Measurements from ENCODE around the gene BTBD16.

BTBD16 gene

DNA sequence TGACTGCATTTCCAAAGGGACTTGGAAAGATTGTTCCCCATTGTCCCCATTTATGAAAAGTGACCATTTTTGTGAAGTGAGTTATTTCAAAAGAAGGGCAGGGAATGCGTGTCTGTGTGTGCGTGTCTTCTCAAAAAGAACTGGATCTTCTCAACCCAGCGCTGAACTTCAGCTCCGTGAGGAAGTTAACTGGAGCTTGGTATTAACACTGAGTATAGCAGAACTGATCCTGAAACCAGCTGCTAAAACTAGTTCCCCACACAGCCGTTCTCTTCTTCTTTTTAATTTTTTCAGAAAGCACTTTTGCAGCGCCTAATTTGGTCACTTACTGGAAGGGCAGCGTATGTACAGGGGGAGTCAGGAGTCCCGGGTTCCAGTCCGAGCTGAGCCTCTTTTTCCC, 57.6 kb downstream of the BTBD16 start:
- DNase-seq (ENCODE audit: low spot score), result no peak
- no peak for TF ChIP-seq CTCF (IDR thresholded peaks at IDR 0.05; ENCODE audit: extremely low read depth, missing control alignments)

GRCh38 chr10:122329416-122329815, 58.3 kb downstream of the BTBD16 start:
- no peak for TF ChIP-seq CTCF (IDR thresholded peaks at IDR 0.05; ENCODE audit: extremely low read depth, missing control alignments)
- no peak for DNase-seq (ENCODE audit: low spot score)

- TF ChIP-seq CTCF (IDR thresholded peaks at IDR 0.05; ENCODE audit: extremely low read depth, missing control alignments), result no peak
- DNase-seq (ENCODE audit: low spot score), result no peak
Observed at GRCh38 chr10:122331100-122331499, 60.0 kb downstream of the BTBD16 start.

DNA sequence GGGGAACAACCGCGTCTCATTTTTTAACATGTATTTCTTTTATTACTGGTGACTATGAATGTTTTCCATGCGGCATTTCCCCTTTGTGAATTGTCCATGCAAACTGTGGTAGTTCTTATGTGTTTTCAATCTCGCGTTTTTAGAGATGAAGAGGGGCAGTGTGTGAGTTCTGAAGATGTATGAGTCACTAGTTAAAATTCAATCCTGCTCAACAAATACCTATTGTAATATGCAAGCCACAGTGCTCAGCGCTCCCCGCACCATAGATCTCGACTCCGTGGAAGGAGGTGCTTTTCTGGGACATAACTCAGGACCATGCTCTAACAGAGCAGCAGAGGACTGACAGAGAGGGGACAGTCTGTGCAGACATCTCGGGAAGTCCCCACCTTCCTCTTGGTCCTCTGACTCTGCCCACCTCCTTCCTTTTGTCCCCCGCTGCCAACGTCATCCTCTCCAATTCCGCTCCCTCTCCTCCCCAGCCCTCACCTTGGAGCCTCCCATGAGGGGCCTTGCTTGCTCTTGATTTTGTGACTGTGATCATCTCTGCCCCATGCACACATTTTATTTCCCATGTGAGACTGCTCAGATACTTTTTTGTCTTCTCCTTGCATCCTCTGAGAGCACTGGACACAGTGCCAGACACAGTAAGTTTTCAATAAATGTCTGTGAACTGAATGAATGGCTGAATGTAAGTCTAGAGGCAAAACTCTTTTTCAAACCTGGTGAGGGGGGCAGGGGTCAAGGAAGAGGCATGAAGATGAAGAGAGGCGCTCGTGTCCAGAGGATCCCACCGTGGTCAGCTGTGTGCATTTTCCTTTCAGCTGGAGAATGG, 60.7 kb downstream of the BTBD16 start:
- TF ChIP-seq CTCF (IDR thresholded peaks at IDR 0.05; ENCODE audit: extremely low read depth, missing control alignments), result no peak
- DNase-seq (ENCODE audit: low spot score), result no peak

- TF ChIP-seq CTCF (IDR thresholded peaks at IDR 0.05; ENCODE audit: extremely low read depth, missing control alignments), result no peak
- DNase-seq (ENCODE audit: low spot score), result no peak
Observed at GRCh38 chr10:122333037-122333436, 61.9 kb downstream of the BTBD16 start.

DNA sequence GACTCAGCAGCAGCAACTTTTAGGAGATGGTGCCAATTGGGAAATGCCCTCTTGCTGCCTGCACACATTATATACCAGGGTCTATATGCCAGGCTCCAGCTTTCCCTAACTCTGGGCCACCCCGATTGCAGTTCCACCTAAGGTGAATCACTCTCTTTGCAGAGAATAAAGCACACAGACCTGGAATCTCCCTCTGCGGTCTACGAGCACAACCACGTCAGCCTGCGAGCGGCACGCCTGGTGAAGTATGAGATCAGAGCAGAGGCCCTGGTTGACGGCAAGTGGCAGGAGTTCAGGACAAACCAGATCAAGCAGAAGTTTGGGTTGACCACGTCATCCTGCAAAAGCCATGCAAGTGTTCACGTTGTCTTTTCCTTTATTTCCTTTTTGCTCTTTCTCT, 65.2 kb downstream of the BTBD16 start:
- no peak for DNase-seq (ENCODE audit: low spot score)
- TF ChIP-seq CTCF (IDR thresholded peaks at IDR 0.05; ENCODE audit: extremely low read depth, missing control alignments), result no peak

GRCh38 chr10:122336961-122337360, 65.9 kb downstream of the BTBD16 start:
- no peak for DNase-seq (ENCODE audit: low spot score)
- TF ChIP-seq CTCF (IDR thresholded peaks at IDR 0.05; ENCODE audit: extremely low read depth, missing control alignments), result no peak

All from GM20000 (cell line).